ENCODE measurements around the gene SIPA1L3.

DNA sequence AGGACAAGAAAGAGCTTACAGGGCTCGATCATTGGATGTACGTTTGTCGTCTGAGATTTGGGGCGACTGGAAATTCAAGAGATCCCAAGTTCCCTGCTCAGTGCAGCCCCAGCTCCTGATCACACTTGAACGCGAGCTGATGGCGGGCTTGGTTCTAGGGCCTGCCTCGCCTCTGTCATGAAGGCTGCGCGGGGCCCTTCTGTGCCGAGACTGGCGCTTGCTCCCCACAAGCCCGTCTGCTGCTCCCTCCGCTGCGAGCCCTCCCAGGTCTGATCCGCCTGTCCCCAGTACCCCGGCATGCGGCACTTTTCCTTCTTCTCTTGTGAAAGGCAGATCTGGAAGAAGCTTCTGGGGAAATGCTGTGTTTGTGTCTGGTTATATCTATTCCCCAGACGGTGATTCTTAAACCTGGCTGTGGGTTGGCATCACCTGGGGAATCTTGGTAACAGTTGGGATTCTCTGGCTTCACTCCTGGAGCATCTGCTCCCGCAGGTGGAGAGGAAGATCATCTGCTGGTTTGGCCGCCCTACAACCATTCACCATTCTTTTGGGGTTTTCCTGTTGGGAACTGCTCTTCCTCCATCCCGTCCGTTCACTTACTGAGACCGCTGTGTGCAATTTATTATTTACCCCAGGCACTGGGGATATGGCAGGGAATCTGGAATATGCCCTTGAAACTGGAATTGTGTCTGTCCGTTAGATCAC, 43.6 kb downstream of the SIPA1L3 start:
- TF ChIP-seq, protein P1, sequence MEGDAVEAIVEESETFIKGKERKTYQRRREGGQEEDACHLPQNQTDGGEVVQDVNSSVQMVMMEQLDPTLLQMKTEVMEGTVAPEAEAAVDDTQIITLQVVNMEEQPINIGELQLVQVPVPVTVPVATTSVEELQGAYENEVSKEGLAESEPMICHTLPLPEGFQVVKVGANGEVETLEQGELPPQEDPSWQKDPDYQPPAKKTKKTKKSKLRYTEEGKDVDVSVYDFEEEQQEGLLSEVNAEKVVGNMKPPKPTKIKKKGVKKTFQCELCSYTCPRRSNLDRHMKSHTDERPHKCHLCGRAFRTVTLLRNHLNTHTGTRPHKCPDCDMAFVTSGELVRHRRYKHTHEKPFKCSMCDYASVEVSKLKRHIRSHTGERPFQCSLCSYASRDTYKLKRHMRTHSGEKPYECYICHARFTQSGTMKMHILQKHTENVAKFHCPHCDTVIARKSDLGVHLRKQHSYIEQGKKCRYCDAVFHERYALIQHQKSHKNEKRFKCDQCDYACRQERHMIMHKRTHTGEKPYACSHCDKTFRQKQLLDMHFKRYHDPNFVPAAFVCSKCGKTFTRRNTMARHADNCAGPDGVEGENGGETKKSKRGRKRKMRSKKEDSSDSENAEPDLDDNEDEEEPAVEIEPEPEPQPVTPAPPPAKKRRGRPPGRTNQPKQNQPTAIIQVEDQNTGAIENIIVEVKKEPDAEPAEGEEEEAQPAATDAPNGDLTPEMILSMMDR (IDR thresholded peaks at IDR 0.05; ENCODE audit: low read depth, low read length): no peak
- TF ChIP-seq, protein P2, sequence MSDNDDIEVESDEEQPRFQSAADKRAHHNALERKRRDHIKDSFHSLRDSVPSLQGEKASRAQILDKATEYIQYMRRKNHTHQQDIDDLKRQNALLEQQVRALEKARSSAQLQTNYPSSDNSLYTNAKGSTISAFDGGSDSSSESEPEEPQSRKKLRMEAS (IDR thresholded peaks at IDR 0.05; ENCODE audit: low read depth, low read length): no peak

Measured in NB4 (cell line).